GM18517 (cell line): ENCODE data around the gene QDPR.

Experiments
- ATAC-seq: cut with Tn5 transposase; IDR thresholded peaks from one replicate; pipeline ENCODE4 v1.9.1; 2021; ENCODE audit warnings: mild to moderate bottlenecking, moderate library complexity; ENCODE audit not compliant: unreplicated experiment

QDPR gene

GRCh38 chr4:17436750-17437090, 75.2 kb downstream of the QDPR start:
- ATAC-seq = no peak
